ENCODE data around the gene SLAMF1. TPM values are rescaled to one million over a fixed set of nuclear protein-coding genes. Genes with fewer than 3 reads are reported as not detected.

SLAMF1 gene
- total RNA-seq, 1 experiment from 2014 or later, result 0.12 TPM

GRCh38 chr1:160625321-160625720 lies 21.5 kb downstream of the SLAMF1 start:
- no peak for DNase-seq (ENCODE audit: low read depth)

- no peak for DNase-seq (ENCODE audit: low read depth)
These were observed 22.4 kb downstream of the SLAMF1 start for GRCh38 chr1:160624464-160624863.

GRCh38 chr1:160623862-160624261 lies 23.0 kb downstream of the SLAMF1 start:
- DNase-seq (ENCODE audit: low read depth), result no peak

- no peak for DNase-seq (ENCODE audit: low read depth)
These were observed 23.6 kb downstream of the SLAMF1 start for GRCh38 chr1:160623227-160623633.

GRCh38 chr1:160622501-160623226 lies 24.2 kb downstream of the SLAMF1 start:
- no peak for DNase-seq (ENCODE audit: low read depth)

GRCh38 chr1:160621633-160622413 lies 25.0 kb downstream of the SLAMF1 start:
- no peak for DNase-seq (ENCODE audit: low read depth)

- no peak for DNase-seq (ENCODE audit: low read depth)
These were observed 25.8 kb downstream of the SLAMF1 start for GRCh38 chr1:160620942-160621632.

GRCh38 chr1:160619742-160620277 lies 27.0 kb downstream of the SLAMF1 start:
- DNase-seq (ENCODE audit: low read depth), result no peak

- no peak for DNase-seq (ENCODE audit: low read depth)
These were observed 28.0 kb downstream of the SLAMF1 start for GRCh38 chr1:160618763-160619274.

- DNase-seq (ENCODE audit: low read depth), result no peak
These were observed 28.5 kb downstream of the SLAMF1 start for GRCh38 chr1:160618327-160618726.

- DNase-seq (ENCODE audit: low read depth), result no peak
These were observed 31.2 kb downstream of the SLAMF1 start for GRCh38 chr1:160615660-160616059.

- DNase-seq (ENCODE audit: low read depth), result no peak
These were observed 32.4 kb downstream of the SLAMF1 start for GRCh38 chr1:160614410-160614809.

GRCh38 chr1:160612613-160613218 lies 34.1 kb downstream of the SLAMF1 start:
- DNase-seq (ENCODE audit: low read depth), result no peak

GRCh38 chr1:160610569-160611242 lies 36.1 kb downstream of the SLAMF1 start:
- no peak for DNase-seq (ENCODE audit: low read depth)

- no peak for DNase-seq (ENCODE audit: low read depth)
These were observed 37.9 kb downstream of the SLAMF1 start for GRCh38 chr1:160608941-160609340.

- no peak for DNase-seq (ENCODE audit: low read depth)
These were observed 38.3 kb downstream of the SLAMF1 start for GRCh38 chr1:160608514-160608913.

GRCh38 chr1:160608057-160608456 lies 38.8 kb downstream of the SLAMF1 start:
- DNase-seq (ENCODE audit: low read depth), result no peak

GRCh38 chr1:160607672-160608032 lies 39.2 kb downstream of the SLAMF1 start:
- DNase-seq (ENCODE audit: low read depth), result no peak

GRCh38 chr1:160607011-160607671 lies 39.7 kb downstream of the SLAMF1 start:
- peak; percentile 55 for DNase-seq (ENCODE audit: low read depth)

GRCh38 chr1:160606611-160607010 lies 40.2 kb downstream of the SLAMF1 start:
- no peak for DNase-seq (ENCODE audit: low read depth)

Measured in RPMI7951 (cell line).